COLO829 (cell line): Measurements from ENCODE around the gene FXYD5.
A peak's percentile ranks its signal among the peaks of the same experiment; 100 is the strongest.
"Not testable (repeated sequence)": the region's sequence is repeated elsewhere in the genome, so short reads cannot be mapped to it uniquely, and the experiment has no call there.

Source experiments
- DNase-seq: peaks from one replicate; pipeline ENCODE4 v3.0.0; 2012; ENCODE audit warnings: low spot score

The FXYD5 gene

DNA sequence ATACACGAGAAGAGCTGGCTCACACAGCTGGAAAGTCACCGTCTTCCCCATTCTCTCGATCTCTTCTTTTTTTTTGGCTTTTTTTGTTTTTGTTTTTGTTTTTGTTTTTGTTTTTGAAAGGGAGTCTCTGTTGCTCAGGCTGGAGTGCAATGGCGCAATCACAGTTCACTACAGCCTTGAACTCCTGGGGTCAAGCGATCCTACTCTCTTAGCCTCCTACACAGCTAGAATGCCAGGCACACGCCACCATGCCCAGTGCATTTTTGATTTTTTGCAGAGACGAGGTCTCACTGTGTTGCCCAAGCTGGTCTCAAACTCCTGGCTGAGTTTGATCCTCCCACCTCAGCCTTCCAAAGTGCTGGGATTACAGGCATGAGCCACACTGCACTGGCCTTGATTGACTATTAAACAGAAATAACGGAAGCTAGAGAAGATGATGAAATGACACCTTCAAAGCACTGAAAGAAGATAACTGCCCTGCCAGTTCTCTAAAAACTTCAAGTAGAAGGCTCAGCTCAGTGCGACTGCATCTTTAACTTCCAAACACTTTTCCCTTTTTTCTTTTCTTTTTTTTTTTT is 34.9 kb upstream of the FXYD5 start:
- DNase-seq: no peak

GRCh38 chr19:35120492-35120891 is 34.0 kb upstream of the FXYD5 start:
- DNase-seq: peak; percentile 85

GRCh38 chr19:35120898-35121297 is 33.6 kb upstream of the FXYD5 start:
- no peak for DNase-seq

DNA sequence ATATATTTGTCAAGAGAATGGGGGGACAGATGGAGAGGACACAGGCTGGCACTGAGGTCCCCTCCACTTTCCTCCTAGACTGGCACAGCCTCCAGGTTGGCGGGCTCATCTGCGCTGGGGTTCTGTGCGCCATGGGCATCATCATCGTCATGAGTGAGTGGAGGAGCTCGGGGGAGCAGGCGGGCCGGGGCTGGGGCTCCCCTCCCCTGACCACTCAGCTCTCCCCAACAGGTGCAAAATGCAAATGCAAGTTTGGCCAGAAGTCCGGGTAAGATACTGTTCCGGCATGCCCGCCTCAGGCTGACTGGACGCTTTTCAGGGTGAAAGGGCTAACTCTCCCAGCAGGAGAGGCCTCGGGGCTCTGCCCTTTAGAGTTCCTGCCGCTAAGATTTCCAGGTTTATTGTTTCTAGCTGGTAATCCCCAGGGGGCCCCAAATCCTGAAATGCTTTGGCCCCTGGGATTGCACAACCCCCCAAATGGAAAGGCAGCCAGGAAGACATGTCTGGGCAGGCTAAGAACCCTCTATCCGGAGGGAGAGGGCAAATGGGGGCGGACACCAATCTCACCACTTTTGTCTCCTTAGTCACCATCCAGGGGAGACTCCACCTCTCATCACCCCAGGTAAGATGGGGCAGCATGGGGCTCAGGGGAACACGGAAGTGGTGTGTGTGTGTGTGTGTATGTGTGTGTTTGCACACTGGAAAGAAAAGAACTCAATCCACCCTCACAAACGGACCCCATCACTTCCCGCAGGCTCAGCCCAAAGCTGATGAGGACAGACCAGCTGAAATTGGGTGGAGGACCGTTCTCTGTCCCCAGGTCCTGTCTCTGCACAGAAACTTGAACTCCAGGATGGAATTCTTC is 31.6 kb upstream of the FXYD5 start:
- no peak for DNase-seq

- no peak for DNase-seq
Observed at GRCh38 chr19:35123573-35123972, 31.0 kb upstream of the FXYD5 start.

DNA sequence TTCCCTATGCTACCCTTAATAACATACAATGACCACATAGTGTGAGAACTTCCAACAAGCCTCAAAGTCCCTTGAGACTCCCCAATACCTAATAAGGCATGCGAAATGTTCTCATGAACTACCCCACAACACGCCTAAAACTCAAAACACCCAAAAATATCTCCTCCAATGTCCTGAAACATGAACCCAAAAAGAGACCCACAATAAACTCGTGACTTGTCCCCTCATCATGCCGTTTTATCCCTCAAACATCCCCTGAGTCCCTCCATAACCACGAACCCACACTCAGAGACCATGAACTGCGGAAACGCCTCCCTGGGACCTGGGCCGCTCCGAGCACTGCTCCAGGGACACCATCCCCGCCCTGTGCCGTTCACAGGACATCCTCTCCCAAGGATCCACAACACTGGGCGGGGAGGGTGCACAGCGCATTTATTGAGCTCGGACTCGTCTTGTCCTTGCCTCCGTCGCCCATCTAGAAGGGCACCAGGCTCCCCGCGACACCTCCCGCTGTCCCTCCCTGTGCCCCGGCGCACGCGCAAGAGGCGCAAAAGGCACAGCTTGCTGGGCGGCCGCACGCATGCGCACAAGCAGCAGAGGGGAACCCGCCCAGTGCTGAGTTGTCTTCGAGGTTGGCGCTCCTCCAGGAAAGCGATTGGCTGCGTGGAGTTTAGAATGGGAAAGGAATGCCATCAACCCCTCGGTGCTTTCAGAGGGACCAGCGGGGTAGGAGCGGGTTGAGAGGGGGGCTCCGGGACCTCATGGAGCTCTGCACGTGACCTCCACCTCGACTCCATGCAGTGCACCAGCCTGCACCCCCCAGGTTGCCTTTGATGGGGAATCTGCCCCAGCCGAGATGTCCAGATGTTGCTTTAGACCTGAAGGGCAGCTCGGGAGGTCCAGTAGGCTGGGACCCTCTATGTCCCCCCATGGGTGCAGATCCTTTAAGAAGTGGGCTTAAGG is 30.2 kb upstream of the FXYD5 start:
- peak; percentile 97 for DNase-seq

GRCh38 chr19:35125270-35125717 is 29.2 kb upstream of the FXYD5 start:
- DNase-seq: no peak

DNA sequence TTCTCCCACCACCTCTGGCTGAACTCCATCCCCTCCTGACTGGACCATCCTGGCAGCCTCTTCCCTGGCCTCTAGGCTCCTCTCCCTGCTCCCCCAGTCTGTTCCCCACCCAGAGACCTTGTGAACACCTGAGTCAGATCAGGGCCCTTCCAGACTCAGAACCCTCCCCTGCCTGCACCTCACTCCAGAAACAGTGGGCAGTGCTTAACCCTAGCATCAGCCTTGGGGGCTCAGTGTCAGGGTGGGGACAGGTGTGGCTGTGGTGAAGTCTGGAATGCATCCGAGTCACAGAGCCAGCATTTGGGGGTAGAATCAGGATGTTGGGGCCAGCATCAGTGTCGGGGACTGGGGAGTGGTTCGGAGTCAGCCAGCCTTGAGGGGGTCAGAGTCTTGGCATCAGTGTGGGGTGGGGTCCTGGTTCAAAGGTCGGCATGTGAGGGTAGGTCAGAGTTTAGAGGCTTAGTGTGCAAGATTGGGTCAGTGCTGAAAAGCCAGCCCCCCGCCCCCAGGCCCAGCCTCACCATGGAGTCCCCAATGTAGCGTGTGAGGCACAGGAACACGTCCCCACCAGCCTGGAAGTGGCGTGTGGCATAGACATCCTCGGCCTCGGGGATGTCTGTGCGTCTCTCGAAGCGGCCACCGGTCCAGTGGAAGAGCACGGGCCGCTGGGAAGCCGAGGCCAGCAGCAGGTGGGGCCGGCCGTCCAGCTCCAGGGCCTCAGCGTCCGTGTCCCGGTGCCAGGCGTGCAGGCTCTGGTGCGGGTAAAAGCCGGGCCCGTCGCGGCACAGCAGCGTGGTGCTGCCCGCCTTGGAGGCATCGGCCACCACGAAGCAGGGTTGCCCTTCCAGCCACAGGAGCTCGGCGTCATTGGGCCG is 28.5 kb upstream of the FXYD5 start:
- DNase-seq: no peak

GRCh38 chr19:35126624-35126959 is 27.9 kb upstream of the FXYD5 start:
- DNase-seq: no peak

DNA sequence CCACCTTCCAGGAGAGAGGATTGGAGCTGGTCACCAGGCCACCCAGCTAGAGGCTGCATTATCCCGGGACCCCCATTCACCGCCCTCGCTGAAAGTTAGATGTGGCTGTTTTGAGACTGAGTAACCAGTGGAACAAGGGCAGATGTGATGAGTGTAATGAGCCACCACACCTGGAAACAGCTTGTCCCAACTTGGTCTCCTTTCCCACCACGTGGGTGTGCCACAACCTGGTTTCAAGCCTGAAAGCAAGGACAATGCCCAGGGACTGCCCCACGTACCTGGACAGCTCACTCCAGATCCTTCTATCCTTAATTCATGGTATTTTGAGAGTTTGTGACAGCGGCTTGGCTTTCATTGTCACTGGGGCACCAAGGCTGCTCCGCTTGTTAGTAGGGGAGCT is 26.7 kb upstream of the FXYD5 start:
- no peak for DNase-seq

- no peak for DNase-seq
Observed at GRCh38 chr19:35128398-35129057, 26.0 kb upstream of the FXYD5 start.

GRCh38 chr19:35129724-35130274 is 24.7 kb upstream of the FXYD5 start:
- not testable (repeated sequence) for DNase-seq

- DNase-seq: no peak
Observed at GRCh38 chr19:35130761-35131720, 23.5 kb upstream of the FXYD5 start.

DNA sequence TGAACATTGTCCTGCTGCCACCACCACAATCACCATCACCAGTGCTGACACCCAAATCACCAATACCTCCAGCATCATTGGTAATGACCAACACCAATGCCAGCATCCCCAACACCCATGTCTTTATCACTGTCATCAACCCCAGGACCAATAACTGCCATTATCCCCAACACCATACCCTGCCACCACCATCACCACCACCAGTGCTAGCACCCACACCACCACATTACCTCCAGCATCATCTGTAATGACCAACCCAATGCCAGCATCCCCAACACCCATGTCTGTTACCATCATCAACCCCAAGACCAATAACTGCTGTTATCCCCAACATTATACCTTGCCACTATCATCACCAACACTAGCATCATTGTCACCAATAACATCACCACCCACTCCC is 22.3 kb upstream of the FXYD5 start:
- no peak for DNase-seq

DNA sequence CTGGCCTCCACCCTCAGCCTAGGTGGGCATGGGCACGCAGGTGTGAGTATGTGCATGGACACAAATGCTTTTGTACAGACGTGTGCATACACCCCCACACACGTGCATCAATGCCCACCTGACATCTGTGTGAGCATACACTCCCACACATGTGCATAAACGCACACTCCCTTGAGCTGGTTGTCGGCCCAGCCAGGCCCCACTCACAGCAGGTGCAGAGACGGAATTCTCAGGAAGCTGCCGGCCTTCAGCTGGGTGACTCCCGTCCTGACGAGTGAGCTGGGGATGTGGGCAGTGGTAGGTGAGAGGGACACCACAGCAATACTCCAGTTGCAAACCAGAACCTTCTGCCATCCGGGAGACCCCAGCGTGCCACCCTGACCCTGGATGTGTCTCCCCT is 20.7 kb upstream of the FXYD5 start:
- DNase-seq: no peak

DNA sequence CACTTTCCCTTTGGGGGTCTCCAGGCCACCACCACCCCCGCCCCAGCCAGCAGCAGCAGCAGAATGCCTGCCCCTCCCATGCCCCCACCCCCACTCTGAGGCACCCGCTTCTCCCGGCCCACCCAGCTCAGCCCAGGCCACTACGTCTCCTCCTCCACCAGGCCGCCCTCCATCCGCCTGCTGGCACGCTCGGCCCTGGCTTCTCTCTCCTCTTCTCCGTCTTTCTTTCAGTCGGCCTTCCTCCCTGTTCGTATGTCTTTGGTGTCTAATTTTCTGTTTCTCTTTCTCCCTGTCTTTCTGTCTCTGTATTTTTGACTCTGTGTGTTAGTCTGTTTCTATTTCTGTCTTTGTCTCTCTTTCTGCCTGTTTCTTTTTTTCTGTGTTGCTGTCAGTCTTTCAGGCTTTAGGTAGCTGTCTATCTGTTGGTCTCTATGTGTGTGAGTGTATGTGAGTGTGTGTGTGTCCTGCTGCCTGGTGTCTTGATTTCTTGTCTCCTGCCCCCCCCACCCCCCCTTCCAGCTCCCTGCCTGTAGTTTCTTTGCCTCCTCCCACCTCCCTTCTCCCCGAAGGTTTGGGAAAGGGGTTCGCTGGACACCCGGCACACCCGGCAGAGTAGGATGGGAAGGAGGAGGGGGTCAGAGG is 19.8 kb upstream of the FXYD5 start, which contains the start of gene LGI4:
LGI4 (minus strand) TSS at position 459 of the 642 bp plus-strand sequence; CDS start at position 80, 379 bp downstream.
- DNase-seq: no peak

DNA sequence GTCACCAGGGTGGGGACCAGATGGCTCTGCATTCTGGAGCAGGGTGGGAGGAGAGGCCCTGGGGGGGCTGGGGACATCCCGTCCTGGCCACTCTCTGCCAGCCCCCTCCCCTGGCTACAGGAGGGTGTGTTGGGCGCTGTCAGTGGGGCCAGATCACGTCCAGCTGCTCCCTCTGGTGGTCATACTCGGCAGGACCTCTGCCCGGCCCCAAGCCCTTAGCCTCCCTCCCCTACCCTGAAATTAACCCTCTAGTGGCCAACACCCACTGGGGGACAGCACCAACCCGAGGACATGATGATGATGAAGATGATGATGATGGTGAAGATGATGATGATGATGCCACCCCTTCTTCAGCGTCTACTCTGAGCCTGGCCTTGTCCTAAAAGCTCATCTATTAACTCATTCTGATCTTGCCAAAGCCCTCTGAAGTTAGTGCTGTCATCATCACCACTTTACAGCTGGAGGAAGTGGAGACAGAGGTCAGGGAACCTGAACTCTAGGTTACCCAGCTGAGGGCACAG is 19.1 kb upstream of the FXYD5 start:
- peak; percentile 74 for DNase-seq

DNA sequence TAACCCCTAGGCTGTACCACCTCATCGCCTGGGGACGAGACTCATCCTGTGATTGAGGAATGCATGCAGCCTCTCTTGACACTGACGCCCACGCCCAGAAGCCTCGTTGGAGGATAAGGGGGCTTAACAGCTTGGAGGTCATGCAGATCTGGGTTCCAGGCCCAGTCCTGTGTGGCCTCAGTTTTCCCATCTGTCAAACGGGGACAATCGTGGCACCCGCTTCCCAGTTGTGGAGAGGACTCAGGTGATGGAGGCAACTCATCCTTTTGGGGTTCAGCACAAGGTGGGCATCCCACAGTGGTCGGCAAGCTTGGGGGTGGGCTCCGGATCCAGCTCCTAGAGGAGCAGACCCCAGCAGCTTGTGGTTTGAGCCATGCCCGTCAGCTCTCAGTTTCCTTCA is 18.3 kb upstream of the FXYD5 start:
- no peak for DNase-seq
